Esophagus muscularis mucosa (tissue), 2 donors: Measurements from ENCODE around the gene MYO7B.

Experiments
- POLR2A ChIP-seq: fragments of 450-650 bp; IDR thresholded peaks from one replicate; pipeline ENCODE4 v1.6.1; 2017; ENCODE audit warnings: antibody characterized with exemption, moderate library complexity, mild to moderate bottlenecking, low read depth
- POLR2AphosphoS5 ChIP-seq, 2 donors: sonication (generic); formaldehyde crosslinking; IDR thresholded peaks; one replicate each; pipeline ENCODE4 v1.6.1; 2017; ENCODE audit warnings: antibody characterized with exemption in 2 of 2

DNA sequence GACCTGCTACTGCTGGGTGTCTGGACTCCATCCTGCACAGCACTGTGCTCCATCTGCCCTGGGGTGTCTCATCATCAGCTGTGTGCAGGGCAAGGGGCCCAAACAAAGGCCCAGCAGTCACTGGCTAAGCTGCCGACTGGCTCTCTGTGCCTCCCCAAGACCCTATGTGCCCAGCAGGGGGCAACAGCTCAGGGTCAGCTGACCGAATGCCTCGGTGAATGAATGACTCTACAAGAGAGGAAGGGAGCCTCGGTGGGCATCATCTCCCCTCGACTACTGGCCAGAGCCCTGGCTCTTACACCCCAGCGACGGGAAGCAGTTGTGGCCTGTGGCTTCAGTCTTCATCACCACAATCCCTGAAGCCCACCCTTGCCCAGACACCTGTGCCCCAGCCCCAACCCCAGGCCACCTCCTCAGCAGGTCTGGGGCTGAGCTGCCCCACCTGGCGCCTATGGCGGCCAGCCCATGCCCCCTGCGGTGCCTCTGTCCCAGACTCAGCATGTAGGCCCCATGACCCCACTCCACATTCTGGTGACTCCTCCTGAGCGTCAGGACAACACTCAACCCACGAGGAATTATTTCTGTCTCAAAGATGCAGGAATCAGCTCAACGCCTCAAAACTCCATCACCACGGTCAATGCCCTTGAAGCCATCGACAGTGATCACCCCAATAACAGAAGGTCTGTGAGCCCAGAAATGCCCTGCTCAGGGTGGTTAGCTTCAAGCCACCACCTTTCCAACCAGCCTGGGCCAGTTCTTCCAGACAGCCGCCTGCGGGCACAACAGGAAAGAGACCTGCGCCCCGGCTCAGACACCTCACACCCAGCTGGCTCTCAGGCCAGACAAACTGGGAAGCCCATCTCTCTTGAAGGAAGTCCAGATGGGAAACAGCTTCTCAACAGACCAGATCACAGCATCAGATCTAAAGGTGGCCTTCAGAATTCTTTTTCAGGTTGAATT, 108.9 kb downstream of the MYO7B start:
- TF ChIP-seq POLR2A (no peak), POLR2AphosphoS5 (IDR thresholded peaks at IDR 0.05) (no peak)
